Uterus (tissue), 4 donors: Measurements from ENCODE around the gene CRADD. TPM values are rescaled to one million over a fixed set of nuclear protein-coding genes. Genes with fewer than 3 reads are reported as not detected.

Experiments used
- DNase-seq, 2 donors: peaks; one replicate each; pipeline ENCODE4 v3.0.0-alpha.2; 2019 to 2020
- H3K27ac ChIP-seq, 2 donors: fragments of 200-600 bp; sonication (generic); 1 replicate in 1 of 2; 2 replicates in 1 of 2; pipeline ENCODE4 v1.5.1; 2016 to 2018
- H3K27me3 ChIP-seq, 2 donors: fragments of 200-600 bp; sonication (generic); one replicate each; pipeline ENCODE4 v1.5.1; 2018 to 2019; ENCODE audit warnings: control low read depth in 1 of 2
- H3K36me3 ChIP-seq, 2 donors: fragments of 200-600 bp; sonication (generic); one replicate each; pipeline ENCODE4 v1.5.1; 2019; ENCODE audit warnings: control low read depth in 1 of 2
- H3K4me1 ChIP-seq, 2 donors: fragments of 200-600 bp; sonication (generic); one replicate each; pipeline ENCODE4 v1.5.1; 2018 to 2019; ENCODE audit warnings: control low read depth in 1 of 2
- H3K4me3 ChIP-seq, 2 donors: fragments of 200-600 bp; sonication (generic); 1 replicate in 1 of 2; 2 replicates in 1 of 2; pipeline ENCODE4 v1.5.1; 2018 to 2019; ENCODE audit warnings: mild to moderate bottlenecking in 1 of 2
- H3K9me3 ChIP-seq, 2 donors: fragments of 200-600 bp; sonication (generic); one replicate each; pipeline ENCODE4 v1.5.1; 2019; ENCODE audit warnings: control low read depth in 1 of 2
- POLR2A ChIP-seq, 2 donors: fragments of 450-650 bp; IDR thresholded peaks; one replicate each; pipeline ENCODE4 v1.6.1; 2016; ENCODE audit warnings: antibody characterized with exemption in 2 of 2, mild to moderate bottlenecking in 1 of 2, moderate library complexity in 1 of 2
- intact Hi-C: fragments of 100-400 bp; cut with DNase I; formaldehyde crosslinking; loops from one replicate; pipeline ENCODE4 v1.15.1; 2023; ENCODE audit warnings: low total_unique reads
- total RNA-seq, 4 donors: library from RNA; depleted of rRNA in 3 of 4; stranded (reverse); fragments of >200 nt in 3 of 4; gene quantifications; one replicate each; pipeline versions ENCODE4 v1.1.0 to v1.2.4, GENCODE V29; 2014 to 2023
- TF ChIP-seq, protein P1 (sequence below), 4 experiments: fragments of 200-600 bp in 2 of 4; fragments of 450-650 bp in 2 of 4; sonication (generic) in 2 of 4; IDR thresholded peaks; one replicate each; pipeline ENCODE4 v1.5.1; 2016 to 2019; ENCODE audit warnings: antibody characterized with exemption in 4 of 4, mild to moderate bottlenecking in 2 of 4, moderate library complexity in 1 of 4
- donor health status: DM: yes; HTN: yes; CAD: no.

CRADD gene
- total RNA-seq, 4 donors from 2014 or later = 26.4 to 105 (median 49.2) TPM

DNA sequence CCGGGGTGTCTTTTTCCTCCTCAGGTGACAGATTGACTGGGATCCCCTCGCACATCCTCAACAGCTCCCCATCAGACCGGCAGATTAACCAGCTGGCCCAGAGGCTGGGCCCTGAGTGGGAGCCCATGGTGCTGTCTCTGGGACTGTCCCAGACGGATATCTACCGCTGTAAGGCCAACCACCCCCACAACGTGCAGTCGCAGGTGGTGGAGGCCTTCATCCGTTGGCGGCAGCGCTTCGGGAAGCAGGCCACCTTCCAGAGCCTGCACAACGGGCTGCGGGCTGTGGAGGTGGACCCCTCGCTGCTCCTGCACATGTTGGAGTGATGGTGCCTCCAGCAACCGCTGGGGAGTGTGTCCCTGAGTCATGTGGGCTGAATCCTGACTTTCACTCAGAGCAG lies 172.8 kb downstream of the CRADD start:
- TF ChIP-seq, protein P1, sequence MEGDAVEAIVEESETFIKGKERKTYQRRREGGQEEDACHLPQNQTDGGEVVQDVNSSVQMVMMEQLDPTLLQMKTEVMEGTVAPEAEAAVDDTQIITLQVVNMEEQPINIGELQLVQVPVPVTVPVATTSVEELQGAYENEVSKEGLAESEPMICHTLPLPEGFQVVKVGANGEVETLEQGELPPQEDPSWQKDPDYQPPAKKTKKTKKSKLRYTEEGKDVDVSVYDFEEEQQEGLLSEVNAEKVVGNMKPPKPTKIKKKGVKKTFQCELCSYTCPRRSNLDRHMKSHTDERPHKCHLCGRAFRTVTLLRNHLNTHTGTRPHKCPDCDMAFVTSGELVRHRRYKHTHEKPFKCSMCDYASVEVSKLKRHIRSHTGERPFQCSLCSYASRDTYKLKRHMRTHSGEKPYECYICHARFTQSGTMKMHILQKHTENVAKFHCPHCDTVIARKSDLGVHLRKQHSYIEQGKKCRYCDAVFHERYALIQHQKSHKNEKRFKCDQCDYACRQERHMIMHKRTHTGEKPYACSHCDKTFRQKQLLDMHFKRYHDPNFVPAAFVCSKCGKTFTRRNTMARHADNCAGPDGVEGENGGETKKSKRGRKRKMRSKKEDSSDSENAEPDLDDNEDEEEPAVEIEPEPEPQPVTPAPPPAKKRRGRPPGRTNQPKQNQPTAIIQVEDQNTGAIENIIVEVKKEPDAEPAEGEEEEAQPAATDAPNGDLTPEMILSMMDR (IDR thresholded peaks at IDR 0.05) = no peak
- TF ChIP-seq POLR2A (IDR thresholded peaks at IDR 0.05) = no peak
- Histone ChIP-seq H3K9me3 (no peaks in the 10 kb centered on the region), H3K36me3 (no peaks in the 10 kb centered on the region), H3K4me1 (no peaks in the 10 kb centered on the region), H3K27ac (no peak overlapping the region), H3K4me3 (no peak overlapping the region), H3K27me3 (no peaks in the 10 kb centered on the region)
- intact Hi-C loops = no loop called here
- no peak for DNase-seq

DNA sequence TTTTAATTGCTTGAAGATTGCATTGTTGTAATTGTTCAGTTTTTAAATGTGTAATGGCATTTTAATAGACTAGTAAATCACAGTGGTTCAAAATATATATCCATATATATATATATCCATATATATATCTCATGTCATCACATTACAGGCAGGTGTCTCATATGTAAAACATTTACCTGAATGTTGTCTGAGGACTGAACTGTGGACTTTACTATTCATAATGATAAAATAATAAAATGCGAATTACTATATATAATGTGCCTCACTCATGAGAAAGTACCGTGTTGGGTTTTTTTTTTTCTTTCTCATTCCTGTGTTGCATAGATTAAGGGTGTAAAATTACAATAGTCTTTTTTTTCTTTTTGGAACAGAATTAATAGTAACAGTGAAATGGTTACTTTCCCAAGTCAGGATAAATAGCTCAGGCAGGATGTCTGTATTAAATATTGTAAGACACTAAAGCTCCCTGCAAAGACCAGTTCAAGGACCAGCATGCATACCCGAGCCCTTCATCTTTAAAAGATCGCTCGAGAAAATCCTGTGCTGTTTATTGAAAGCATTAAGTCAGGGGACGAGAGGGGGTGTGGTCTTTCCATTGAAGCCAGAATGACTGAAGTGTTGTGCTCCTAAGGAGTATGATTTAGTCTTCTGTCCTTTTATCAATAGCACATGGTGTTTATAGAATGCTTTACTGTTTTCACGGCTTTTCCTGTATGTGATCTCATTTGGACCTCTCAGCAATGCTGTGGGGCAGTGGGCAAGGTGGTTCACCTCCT lies 173.5 kb downstream of the CRADD start:
- Histone ChIP-seq H3K27me3 (no peaks in the 10 kb centered on the region), H3K27ac (no peak overlapping the region), H3K4me3 (no peak overlapping the region), H3K4me1 (no peaks in the 10 kb centered on the region), H3K9me3 (no peaks in the 10 kb centered on the region), H3K36me3 (no peaks in the 10 kb centered on the region)
- DNase-seq = no peak
- TF ChIP-seq, protein P1 (IDR thresholded peaks at IDR 0.05) = no peak
- TF ChIP-seq POLR2A (IDR thresholded peaks at IDR 0.05) = no peak
- intact Hi-C loops = no loop called here

DNA sequence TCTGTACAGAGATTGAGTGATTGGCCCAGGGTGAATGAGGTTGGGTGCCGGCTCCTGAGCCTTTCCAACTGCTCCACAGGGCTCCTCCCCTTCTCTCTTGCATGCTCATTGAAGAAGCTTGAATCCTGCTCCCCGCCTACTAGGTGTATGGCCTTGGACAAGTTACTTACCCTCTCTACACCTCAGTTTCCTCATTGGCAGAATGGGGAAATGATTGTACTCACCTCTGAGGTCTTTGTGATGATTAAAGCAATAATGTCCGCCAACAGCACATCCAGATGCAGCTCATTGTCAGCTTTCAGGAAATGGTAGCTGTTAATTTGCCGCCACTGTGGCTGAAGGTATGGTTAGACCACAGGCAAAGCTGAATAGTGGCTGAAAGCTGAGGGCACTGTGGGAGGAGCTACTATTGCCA lies 174.1 kb downstream of the CRADD start:
- intact Hi-C loops = no loop called here
- Histone ChIP-seq H3K9me3 (no peaks in the 10 kb centered on the region), H3K4me3 (no peak overlapping the region), H3K27me3 (no peaks in the 10 kb centered on the region), H3K36me3 (no peaks in the 10 kb centered on the region), H3K27ac (no peak overlapping the region), H3K4me1 (no peaks in the 10 kb centered on the region)
- TF ChIP-seq, protein P1 (IDR thresholded peaks at IDR 0.05) = no peak
- TF ChIP-seq POLR2A (IDR thresholded peaks at IDR 0.05) = no peak
- DNase-seq = no peak

DNA sequence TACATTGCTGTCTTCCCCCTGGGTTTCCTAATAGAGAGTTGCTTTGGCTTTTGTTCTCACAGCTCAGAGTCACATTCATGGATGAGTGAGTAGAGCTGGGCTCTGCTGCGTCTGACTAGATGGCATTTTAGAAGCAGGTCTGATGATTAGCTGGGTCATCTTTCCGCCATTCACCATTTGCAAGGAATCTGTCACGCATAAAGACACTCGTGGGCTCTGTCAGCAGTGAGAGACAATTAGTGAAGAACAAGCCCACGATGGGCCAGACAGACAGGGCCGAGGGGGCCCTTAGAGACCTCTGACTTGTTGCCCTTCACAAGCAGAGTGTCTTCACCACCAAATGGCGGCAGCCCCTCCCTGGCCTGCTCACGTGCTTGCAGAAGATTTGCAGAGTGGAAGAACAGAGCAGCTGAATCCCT lies 175.0 kb downstream of the CRADD start:
- Histone ChIP-seq H3K4me1 (no peaks in the 10 kb centered on the region), H3K27me3 (no peaks in the 10 kb centered on the region), H3K36me3 (no peaks in the 10 kb centered on the region), H3K9me3 (no peaks in the 10 kb centered on the region), H3K27ac (no peak overlapping the region), H3K4me3 (no peak overlapping the region)
- no peak for TF ChIP-seq POLR2A (IDR thresholded peaks at IDR 0.05)
- TF ChIP-seq, protein P1 (IDR thresholded peaks at IDR 0.05) = no peak
- no peak for DNase-seq
- intact Hi-C loops = no loop called here

DNA sequence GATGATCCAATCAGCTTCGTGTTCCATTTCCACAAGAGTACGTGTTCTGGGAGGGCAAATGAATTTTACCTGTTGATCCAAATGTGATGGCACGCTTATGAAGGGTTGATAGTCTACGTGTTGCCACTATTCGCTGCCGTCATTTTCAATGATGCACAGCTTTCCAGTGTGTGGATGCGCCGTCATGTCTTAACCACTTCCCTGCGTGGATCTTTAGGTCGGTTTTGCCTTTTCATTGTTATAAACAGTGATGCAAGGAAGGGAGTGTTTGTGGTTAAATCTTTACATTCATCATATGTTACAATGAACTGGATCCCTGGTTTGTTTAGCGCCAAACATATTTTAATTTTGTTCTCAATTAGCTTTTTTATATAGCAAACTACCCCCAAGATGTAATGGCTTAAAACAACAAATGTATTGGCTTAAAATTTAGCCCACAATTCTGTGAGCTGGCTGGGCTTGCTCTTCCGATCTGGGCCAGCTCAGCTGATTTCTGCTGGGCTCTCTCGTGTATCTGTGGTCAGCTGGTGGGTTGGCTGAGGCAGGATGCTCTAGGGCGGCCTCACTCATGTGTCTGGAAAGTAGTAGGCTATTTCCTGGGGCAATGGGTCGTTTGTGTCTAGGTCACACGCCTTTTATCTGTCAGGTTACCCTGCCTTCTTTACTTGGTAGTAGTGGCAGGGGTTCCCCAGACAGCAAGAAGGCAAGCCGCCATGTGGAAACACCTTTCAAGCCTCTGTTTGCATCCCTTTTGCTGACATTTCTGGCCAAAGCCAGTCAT lies 176.7 kb downstream of the CRADD start:
- Histone ChIP-seq H3K4me3 (no peak overlapping the region), H3K27me3 (no peaks in the 10 kb centered on the region), H3K27ac (no peak overlapping the region), H3K9me3 (no peaks in the 10 kb centered on the region), H3K4me1 (no peaks in the 10 kb centered on the region), H3K36me3 (no peaks in the 10 kb centered on the region)
- no peak for DNase-seq
- TF ChIP-seq, protein P1 (IDR thresholded peaks at IDR 0.05) = no peak
- no peak for TF ChIP-seq POLR2A (IDR thresholded peaks at IDR 0.05)
- intact Hi-C loops = no loop called here
